Inflammatory macrophage (primary cell): Measurements from ENCODE around the gene GPD1L.
"Not testable (repeated sequence)": the region's sequence is repeated elsewhere in the genome, so short reads cannot be mapped to it uniquely, and the experiment has no call there.

ENCODE experiments used
- DNase-seq, 2 donors: peaks; one replicate each; pipeline ENCODE4 v3.0.0-alpha.2; 2020 to 2022
- total RNA-seq, 18 experiments: gene quantifications; one replicate each; lab custom pipeline; 2026; ENCODE audit warnings: mixed read lengths in 6 of 18, inconsistent platforms in 2 of 18; lab: John Stamatoyannopoulos, UW

Gene GPD1L
- total RNA-seq: 7.4 to 33.7 (median 25.0) reads per million in 18 experiments

GRCh38 chr3:32106132-32106928, at the start of gene GPD1L:
GPD1L (plus strand) TSS chr3:32106620; CDS start chr3:32106712, 92 bp downstream.
- DNase-seq: peak; percentile 95 to 96

- not testable (repeated sequence) for DNase-seq
Observed at GRCh38 chr3:32058465-32058864, 48.0 kb upstream of the GPD1L start.

- no peak for DNase-seq
Observed at GRCh38 chr3:32062950-32063582, 43.4 kb upstream of the GPD1L start.

- DNase-seq: no peak
Observed at GRCh38 chr3:32066686-32067085, 39.7 kb upstream of the GPD1L start.

GRCh38 chr3:32074194-32074593, 32.2 kb upstream of the GPD1L start:
- not testable (repeated sequence) for DNase-seq

GRCh38 chr3:32076566-32076965, 29.9 kb upstream of the GPD1L start:
- no peak for DNase-seq

GRCh38 chr3:32077260-32078084, 28.9 kb upstream of the GPD1L start:
- no peak for DNase-seq

GRCh38 chr3:32078085-32078634, 28.3 kb upstream of the GPD1L start:
- no peak for DNase-seq

GRCh38 chr3:32078864-32079263, 27.6 kb upstream of the GPD1L start:
- no peak for DNase-seq

GRCh38 chr3:32082721-32083120, 23.7 kb upstream of the GPD1L start:
- no peak for DNase-seq

- no peak for DNase-seq
Observed at GRCh38 chr3:32083702-32084270, 22.6 kb upstream of the GPD1L start.

GRCh38 chr3:32084870-32085269, 21.6 kb upstream of the GPD1L start:
- DNase-seq: no peak

GRCh38 chr3:32086464-32086863, 20.0 kb upstream of the GPD1L start:
- no peak for DNase-seq

- DNase-seq: no peak
Observed at GRCh38 chr3:32089476-32089875, 16.9 kb upstream of the GPD1L start.

GRCh38 chr3:32093204-32093603, 13.2 kb upstream of the GPD1L start:
- no peak for DNase-seq

GRCh38 chr3:32095431-32095830, 11.0 kb upstream of the GPD1L start:
- DNase-seq: no peak

GRCh38 chr3:32097768-32098167, 8.7 kb upstream of the GPD1L start:
- peak in 1 of 2 donors; percentile 15 for DNase-seq

GRCh38 chr3:32098528-32098927, 7.9 kb upstream of the GPD1L start:
- no peak for DNase-seq

GRCh38 chr3:32100465-32100864, 6.0 kb upstream of the GPD1L start:
- DNase-seq: no peak

GRCh38 chr3:32102289-32102688, 4.1 kb upstream of the GPD1L start:
- DNase-seq: no peak

- DNase-seq: no peak
Observed at GRCh38 chr3:32104492-32104891, 1.9 kb upstream of the GPD1L start.
